HG03442 (cell line): ENCODE measurements around the gene LHB.

Experiments
- ATAC-seq: cut with Tn5 transposase; IDR thresholded peaks from one replicate; pipeline ENCODE4 v1.9.1; 2021; ENCODE audit warnings: mild to moderate bottlenecking, moderate library complexity; ENCODE audit not compliant: unreplicated experiment

The LHB gene

DNA sequence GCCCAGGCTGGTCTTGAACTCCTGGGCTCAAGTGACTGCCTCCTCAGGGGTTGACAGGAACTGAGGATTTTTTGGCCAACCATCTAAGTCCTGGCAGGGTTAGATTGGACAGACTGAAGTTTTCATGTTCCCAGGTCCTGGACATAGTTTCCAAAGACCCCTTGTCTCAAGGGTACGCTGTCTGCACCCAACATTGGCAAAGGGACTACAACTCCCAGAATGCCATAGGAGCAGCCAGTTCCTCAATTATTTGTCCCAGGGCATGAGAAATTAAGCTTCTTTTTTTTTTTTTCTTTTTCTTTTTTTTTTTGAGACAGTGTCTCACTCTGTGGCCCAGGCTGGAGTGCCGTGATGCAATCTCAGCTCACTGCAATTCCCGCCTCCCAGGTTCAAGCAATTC lies 30.7 kb downstream of the LHB start:
- no peak for ATAC-seq

DNA sequence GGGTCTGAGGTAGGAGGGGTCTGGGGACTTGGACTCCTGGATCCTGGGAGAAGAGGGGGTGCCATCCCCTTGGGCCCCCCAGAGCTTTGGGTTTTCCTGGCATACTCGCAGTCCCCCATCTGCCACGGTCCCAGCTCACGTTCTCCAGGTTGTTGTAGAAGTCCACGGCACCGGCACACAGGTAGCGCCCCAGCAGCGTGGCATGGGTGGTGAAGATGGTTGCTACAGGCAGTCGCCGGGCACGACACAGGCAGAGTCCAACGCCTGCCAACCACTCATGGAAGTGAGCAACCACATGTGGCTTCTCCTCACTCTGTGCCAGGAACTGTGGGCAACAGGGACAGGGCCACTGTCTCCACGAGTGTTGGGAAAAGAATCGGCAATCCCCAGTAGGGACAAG lies 31.2 kb downstream of the LHB start:
- ATAC-seq, result no peak

DNA sequence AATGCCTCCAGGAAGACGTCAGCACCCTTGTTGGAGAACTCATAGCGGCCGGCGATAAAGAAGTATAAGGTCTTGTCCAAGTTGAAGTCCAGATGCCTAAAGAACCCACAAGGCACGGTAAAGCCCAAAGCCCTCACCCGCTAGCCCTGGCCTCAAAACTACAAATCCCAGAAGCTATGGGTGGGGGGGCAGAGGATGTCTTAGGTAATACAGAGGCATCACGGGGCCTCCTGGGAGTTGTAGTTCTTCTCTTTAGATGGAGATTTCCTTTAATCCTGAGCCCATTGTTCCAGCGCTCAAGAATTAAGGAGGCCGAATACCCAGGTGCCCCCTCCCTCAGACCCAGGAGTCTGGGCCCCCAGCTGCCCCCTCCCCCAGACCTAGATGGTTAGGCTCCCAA lies 34.6 kb downstream of the LHB start:
- ATAC-seq, result no peak

DNA sequence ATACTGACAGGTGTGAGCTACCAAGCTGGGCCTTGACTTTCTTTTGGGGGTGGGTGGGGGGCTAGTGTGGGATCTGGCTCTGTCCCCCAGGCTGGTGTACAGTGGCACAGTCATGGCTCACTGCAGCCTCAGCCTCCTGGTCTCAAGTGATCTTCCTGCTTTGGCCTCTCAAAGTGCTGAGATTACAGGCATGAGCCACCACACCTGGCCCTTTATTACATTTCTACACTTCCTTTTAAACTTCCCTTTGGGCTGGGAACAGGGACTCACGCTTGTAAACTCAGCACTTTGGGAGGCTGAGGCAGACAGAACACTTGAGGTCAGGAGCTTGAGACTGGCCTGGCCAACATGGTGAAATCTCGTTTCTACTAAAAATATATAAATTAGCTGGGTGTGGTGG lies 39.8 kb downstream of the LHB start:
- no peak for ATAC-seq

DNA sequence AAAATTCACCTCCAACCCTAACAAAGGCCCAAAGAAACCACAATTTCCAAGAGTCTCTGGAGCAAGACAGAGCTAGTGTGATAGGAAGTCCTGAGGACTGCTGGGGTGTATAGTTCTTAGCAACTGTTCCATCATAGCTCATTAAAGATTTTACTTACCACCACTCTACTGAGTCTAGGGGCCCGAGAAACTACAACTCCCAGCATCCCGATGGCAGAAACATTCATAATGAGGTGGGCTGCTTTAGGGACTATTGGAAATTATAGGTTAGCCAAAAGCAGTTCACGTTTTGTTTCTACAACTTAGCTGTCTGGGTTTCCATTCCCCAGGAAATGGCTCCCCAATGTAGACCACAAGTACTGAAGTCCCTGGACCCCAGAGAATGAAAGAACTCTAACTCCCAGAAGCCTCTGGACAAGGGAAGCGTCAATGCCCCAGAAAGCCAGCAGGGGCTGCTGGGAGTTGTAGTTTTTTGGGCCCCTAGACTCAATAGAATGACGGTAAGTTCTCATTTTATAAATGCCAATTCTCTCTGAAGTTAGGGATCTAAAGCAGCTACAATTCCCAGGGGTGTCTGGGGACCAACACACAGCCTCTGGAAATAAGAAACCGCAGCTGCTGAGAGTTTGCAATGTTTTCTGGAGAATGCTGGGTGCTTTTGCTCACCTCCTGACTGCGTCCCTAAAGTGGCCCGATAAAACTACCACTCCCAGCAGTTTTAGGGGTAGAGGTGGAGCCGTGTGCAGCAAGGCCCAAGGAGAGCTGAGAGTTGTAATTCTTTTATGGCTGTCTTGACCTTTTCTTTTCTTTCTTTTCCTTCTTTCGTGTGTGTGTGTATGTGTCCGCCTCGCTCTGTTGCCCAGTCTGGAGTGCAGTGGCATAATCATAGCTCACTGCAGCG lies 40.7 kb downstream of the LHB start:
- ATAC-seq, result no peak

DNA sequence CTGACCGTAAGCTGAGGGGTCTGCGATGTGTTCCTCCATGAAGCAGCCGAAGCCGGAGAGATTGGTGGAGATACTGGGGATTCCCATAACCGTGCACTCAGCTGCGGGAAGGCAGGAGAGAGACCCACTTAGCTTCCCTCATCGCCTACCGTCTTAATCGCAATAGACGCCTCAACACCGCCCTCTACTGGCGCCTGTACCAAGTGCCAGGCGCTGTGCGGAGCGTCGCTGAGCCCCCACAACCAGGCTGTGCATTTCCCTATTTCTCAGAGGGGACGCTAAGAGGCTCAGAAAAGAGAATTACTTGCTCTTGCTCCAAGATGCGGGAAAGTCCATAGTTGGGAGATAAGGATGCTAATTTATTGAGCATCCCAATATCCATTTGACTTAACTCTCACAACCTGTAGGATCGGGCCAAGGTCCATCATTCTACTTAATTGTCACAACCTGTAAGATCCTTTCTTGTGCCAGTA lies 45.9 kb downstream of the LHB start:
- no peak for ATAC-seq

DNA sequence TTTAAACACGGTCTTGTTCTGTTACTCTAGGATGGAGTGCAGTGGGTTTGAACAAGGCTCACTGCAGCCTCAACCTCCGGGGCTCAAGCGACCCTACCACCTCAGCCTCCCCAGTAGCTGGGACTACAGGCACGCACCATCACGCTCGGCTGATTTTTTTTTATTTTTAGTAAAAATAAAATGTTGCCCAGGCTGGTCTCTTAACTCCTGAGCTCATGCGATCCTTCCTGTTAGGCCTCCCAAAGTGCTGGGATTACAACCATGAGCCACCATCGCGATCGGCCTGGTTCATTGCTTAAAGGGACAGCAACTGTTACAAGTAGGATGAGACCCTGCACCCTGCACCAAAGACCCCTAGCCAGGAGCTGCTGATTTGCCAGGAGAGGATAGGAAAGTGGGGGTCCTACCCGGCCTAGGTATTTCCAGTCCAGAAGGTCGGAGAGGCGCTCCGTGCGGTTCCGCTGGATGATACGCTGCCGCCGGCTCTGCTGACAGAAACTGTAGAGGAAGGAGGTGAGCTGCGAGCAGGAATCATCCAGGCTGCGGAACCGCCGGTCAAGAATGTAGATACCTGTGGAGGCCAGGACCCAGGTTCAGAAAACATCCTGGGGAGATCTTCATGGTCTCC lies 46.6 kb downstream of the LHB start:
- ATAC-seq, result no peak

DNA sequence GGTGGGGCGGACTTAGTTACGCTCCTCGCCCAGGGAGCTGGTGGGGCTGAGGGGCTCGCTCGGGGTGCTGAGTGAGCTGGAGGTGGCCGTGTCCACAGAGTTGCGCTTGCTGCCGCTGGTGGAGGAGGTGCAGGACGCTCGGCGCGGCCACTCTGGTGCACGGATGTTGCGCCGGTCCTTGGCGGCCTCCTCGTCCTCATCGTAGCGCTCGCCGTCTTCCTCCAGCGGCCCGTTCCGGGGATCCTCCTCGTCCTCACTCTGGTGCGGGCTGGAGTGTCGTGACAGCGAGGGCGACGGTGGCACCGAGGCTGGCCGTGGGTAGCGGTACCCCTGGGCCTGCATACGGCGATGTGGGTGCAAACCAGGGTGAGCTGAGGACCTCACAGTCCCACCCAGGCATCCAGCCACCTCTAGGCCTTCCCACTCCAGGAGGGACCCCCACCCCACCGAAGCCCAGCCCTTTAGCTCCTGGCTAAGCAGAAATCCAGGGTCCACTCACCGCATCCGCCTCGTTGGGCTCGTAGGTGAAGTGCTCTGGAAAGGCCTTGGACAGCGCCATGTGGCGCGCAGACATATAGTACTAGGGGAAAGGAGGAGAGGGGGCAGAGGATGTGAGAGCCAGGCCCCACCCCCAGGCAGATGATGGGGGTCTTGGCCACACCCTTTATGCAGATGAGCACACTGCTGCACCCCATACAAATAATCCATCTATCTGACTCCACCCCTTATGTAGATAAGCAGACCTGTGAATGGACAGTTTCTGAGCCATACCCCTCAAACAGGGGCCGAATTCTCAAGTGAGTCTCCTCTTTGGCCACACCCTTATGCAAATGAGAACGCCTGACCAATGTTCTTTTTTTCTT lies 47.4 kb downstream of the LHB start:
- ATAC-seq, result no peak

DNA sequence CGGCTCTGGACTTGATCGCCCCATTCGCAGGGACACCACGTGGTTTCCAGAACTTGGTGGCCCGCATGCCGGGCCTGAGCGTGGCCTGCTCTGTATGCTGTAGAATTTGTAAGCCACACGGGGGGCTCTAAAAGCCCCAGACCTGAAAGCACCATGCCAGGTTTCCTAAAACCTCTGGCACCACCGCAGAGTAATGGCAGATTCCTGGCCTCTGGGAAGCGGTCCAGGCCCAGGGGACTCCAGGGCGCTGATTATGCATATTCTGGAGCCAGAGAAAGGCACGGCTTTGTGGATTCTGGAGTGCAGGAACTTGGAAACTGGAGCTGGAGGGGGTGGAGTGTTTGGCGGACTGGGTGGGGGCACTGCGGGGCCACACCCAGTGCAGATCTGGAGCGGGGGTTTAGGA lies 48.1 kb downstream of the LHB start:
- no peak for ATAC-seq

DNA sequence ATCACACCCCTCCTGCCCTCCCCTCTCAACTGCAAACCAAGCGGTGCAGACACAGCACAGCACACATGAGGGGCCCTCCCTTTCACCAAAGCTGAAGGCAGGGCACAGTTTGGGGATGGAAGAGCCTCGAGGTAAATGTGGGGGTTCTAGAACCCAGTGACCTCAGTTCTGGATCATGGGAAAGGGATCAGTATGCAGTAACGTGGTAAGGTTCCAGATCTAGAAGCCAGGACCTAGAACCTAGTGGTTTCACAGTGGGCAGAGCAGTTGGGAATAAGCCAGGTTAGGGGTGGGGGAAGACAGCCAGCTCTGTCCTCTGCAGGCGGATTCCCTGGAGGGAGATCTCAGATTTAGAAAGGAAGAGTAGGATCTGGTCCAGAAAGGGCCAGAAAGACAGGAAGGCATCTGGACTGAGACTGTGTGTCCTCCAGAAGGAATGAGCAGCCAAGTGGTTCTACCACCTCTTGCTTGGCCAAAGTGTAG lies 48.7 kb downstream of the LHB start:
- no peak for ATAC-seq

DNA sequence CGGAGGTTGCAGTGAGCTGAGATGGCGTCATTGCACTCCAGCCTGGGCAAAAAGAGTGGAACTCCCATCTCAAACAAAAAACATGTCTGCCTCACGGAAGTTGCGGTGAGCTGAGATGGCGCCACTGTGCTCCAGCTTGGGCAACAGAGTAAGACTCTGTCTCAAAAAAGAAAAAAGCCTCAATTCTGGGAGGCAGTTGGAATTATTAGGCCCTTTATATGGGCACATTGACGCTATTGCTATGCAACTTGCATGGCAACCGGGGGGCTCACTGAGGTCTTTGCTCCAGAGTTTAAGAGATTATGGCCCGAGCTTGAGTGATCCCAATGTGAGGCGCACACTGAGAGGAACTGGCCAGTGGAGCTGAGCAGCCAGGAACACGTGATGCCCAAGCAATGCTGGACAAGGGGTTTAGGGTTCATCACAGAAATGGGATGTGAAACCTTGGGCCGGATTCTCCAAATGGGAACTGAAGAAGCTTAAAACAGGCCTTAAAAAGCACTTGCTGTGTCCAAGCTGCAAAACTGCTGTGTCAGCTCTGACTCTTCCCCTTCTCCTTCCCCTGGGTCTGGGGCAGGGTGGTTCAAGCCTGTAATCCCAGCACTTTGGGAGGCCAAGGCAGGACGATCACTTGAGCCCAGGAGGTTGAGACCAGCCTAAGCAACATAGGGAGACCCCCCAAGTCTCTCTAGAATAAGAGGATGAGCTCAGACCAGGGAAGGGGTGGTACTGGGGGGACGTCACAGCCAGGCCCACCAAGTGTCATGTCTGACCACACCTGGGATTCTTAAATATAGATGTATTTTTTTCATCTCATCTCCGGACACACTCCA lies 49.3 kb downstream of the LHB start:
- ATAC-seq, result no peak

DNA sequence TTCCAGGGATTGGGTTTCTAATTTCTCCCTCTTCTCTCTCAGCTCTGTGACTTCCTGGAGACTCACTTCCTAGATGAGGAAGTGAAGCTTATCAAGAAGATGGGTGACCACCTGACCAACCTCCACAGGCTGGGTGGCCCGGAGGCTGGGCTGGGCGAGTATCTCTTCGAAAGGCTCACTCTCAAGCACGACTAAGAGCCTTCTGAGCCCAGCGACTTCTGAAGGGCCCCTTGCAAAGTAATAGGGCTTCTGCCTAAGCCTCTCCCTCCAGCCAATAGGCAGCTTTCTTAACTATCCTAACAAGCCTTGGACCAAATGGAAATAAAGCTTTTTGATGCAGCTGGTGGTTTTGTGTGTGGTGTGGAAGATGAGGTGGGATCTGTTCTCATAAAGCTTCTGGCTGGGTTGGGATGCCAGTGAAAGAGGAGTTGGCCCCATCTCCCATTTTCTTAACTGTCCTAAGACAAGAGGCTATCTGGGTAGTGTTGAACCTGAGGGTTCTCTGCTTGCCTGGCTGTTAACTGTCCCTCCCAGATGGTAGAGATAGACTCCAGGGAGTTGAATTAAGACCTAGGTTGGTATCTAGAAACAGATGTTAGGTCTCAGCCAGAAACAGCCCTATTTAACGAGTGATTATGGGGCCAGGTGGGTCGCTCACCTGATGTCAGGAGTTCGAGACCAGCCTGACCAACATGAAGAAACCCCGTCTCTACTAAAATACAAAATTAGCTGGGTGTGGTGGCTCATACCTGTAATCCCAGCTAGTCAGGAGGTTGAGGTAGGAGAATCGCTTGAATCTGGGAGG lies 50.1 kb downstream of the LHB start:
- ATAC-seq, result no peak
